HG02642 (cell line): ENCODE data around the gene BRAF.
A peak's percentile ranks its signal among the peaks of the same experiment; 100 is the strongest.
"Not testable (repeated sequence)": the region's sequence is repeated elsewhere in the genome, so short reads cannot be mapped to it uniquely, and the experiment has no call there.

Experiments used
- ATAC-seq: cut with Tn5 transposase; IDR thresholded peaks from one replicate; pipeline ENCODE4 v1.9.1; 2021; ENCODE audit warnings: mild to moderate bottlenecking; ENCODE audit not compliant: unreplicated experiment, poor library complexity

BRAF gene

DNA sequence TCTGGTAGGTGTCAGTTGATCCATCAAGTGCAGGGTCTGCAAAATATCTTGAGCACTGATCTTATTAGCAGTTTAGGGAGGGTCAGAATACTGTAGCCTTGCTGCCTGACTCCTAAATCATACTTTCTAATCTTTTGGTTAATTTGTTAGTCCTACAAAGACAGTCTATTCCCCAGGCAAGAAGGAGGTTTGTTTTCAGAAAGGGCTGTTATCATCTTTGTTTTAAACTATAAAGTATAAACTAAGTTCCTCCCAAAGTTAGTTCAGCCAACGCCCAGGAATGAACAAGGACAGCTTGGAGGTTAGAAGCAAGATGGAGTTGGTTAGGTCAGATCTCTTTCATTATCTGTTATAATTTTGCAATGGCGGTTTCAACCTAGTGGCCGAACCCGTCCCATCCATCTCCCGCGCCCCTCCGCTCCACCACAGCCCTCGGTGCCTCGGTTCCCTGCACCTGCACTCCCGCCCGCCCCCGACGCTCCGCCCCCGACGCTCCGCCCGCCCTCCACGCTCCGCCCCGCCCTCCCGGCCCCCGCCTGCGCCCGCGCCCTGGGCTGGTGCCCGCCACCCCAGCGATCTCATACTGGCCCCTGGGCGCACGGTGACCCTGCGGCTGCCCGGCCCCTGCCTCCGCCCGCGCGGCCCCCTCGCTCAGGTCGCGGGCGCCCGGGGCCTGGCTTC lies 252.2 kb downstream of the BRAF start, which contains the start of gene ADCK2:
ADCK2 (plus strand) TSS at position 564 of the 681 bp plus-strand sequence. CDS start 386 bp downstream, outside the sequence.
- peak; percentile 69 for ATAC-seq

DNA sequence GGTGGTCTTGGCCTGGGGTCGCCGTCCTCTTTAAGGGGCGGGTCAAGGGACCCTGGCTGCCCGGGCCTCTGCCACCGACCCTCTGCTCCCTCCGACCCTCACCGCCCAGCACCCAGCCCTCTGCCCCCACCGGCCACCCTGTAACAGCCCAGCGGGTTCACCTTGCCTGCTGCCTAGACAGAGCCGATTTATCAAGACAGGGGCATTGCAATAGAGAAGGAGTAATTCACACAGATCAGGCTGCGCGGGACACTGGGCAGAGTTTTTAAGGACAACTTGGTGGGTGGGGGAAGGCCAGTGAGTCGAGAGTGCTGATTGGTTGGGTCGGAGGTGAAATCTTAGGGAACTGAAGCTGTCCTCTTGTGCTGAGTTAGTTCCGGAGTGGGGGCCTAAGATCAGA lies 252.8 kb downstream of the BRAF start:
- no peak for ATAC-seq

- ATAC-seq = no peak
These were observed 254.3 kb downstream of the BRAF start for GRCh38 chr7:140670343-140670935.

GRCh38 chr7:140669862-140670261 lies 254.9 kb downstream of the BRAF start:
- ATAC-seq = not testable (repeated sequence)

- ATAC-seq = no peak
These were observed 255.4 kb downstream of the BRAF start for GRCh38 chr7:140669352-140669751.
